Activated naive CD8-positive, alpha-beta T cell treated with anti-CD3 and anti-CD28 coated beads for 36 hours (primary cell): Measurements from ENCODE around the gene DLG2. TPM values are rescaled to one million over a fixed set of nuclear protein-coding genes. Genes with fewer than 3 reads are reported as not detected.
"Not testable (repeated sequence)": the region's sequence is repeated elsewhere in the genome, so short reads cannot be mapped to it uniquely, and the experiment has no call there.

Experiments used
- DNase-seq: peaks from one replicate; pipeline ENCODE4 v3.0.0; 2021
- H3K27ac Mint-ChIP-seq: one replicate; pipeline ENCODE4 v1.8.0; 2022; ENCODE audit warnings: mild to moderate bottlenecking, moderate library complexity, mixed read lengths
- H3K27me3 Mint-ChIP-seq: one replicate; pipeline ENCODE4 v1.8.0; 2022; ENCODE audit warnings: mild to moderate bottlenecking, mixed read lengths
- H3K36me3 Mint-ChIP-seq: one replicate; pipeline ENCODE4 v1.8.0; 2021; ENCODE audit warnings: mild to moderate bottlenecking, mixed read lengths
- H3K4me1 Mint-ChIP-seq: one replicate; pipeline ENCODE4 v1.8.0; 2021; ENCODE audit warnings: mixed read lengths
- H3K4me3 Mint-ChIP-seq: one replicate; pipeline ENCODE4 v1.8.0; 2022; ENCODE audit warnings: mild to moderate bottlenecking, moderate library complexity, mixed read lengths
- H3K9me3 Mint-ChIP-seq: one replicate; pipeline ENCODE4 v1.8.0; 2022; ENCODE audit warnings: mixed read lengths
- total RNA-seq, 2 experiments: library from RNA; stranded (reverse); gene quantifications; one replicate each; pipeline ENCODE4 v1.2.3, GENCODE V29; 2021

DLG2 gene
- total RNA-seq, 2 experiments from 2014 or later: 1.7 to 1.9 TPM

GRCh38 chr11:84384731-84385130 lies 1242.4 kb downstream of the DLG2 start:
- H3K4me1 Mint-ChIP-seq: no peaks in the 10 kb centered on the region
- no peak overlapping the region for H3K27ac Mint-ChIP-seq
- peak; percentile 9 for DNase-seq
- H3K9me3 Mint-ChIP-seq: no peaks in the 10 kb centered on the region
- H3K4me3 Mint-ChIP-seq: no peak overlapping the region
- H3K36me3 Mint-ChIP-seq: no peaks in the 10 kb centered on the region
- H3K27me3 Mint-ChIP-seq: no peaks in the 10 kb centered on the region

GRCh38 chr11:84383576-84383975 lies 1243.6 kb downstream of the DLG2 start:
- DNase-seq: no peak
- Mint-ChIP-seq H3K36me3 (no peaks in the 10 kb centered on the region), H3K27me3 (no peaks in the 10 kb centered on the region), H3K27ac (no peak overlapping the region), H3K9me3 (no peaks in the 10 kb centered on the region), H3K4me3 (no peak overlapping the region), H3K4me1 (no peaks in the 10 kb centered on the region)

- no peak for DNase-seq
- Mint-ChIP-seq H3K9me3 (no peaks in the 10 kb centered on the region), H3K4me3 (no peak overlapping the region), H3K4me1 (no peaks in the 10 kb centered on the region), H3K27me3 (no peaks in the 10 kb centered on the region), H3K36me3 (no peaks in the 10 kb centered on the region), H3K27ac (no peak overlapping the region)
Observed at GRCh38 chr11:84381666-84382065, 1245.5 kb downstream of the DLG2 start.

- Mint-ChIP-seq H3K27ac (no peak overlapping the region), H3K36me3 (no peaks in the 10 kb centered on the region), H3K9me3 (peaks cover 3% of the 10 kb centered on the region), H3K4me3 (no peak overlapping the region), H3K4me1 (no peaks in the 10 kb centered on the region), H3K27me3 (no peaks in the 10 kb centered on the region)
- no peak for DNase-seq
Observed at GRCh38 chr11:84372381-84372950, 1254.7 kb downstream of the DLG2 start.

- DNase-seq: no peak
- no peaks in the 10 kb centered on the region for H3K4me1 Mint-ChIP-seq
- no peak overlapping the region for H3K27ac Mint-ChIP-seq
- no peaks in the 10 kb centered on the region for H3K36me3 Mint-ChIP-seq
- H3K9me3 Mint-ChIP-seq: peaks cover 3% of the 10 kb centered on the region
- H3K27me3 Mint-ChIP-seq: no peaks in the 10 kb centered on the region
- H3K4me3 Mint-ChIP-seq: no peak overlapping the region
Observed at GRCh38 chr11:84358034-84358433, 1269.1 kb downstream of the DLG2 start.

GRCh38 chr11:84355911-84356310 lies 1271.2 kb downstream of the DLG2 start:
- no peaks in the 10 kb centered on the region for H3K36me3 Mint-ChIP-seq
- H3K27me3 Mint-ChIP-seq: no peaks in the 10 kb centered on the region
- H3K9me3 Mint-ChIP-seq: peaks cover 3% of the 10 kb centered on the region
- H3K4me1 Mint-ChIP-seq: no peaks in the 10 kb centered on the region
- H3K27ac Mint-ChIP-seq: no peak overlapping the region
- DNase-seq: no peak
- no peak overlapping the region for H3K4me3 Mint-ChIP-seq

- no peak overlapping the region for H3K4me3 Mint-ChIP-seq
- no peaks in the 10 kb centered on the region for H3K36me3 Mint-ChIP-seq
- DNase-seq: no peak
- no peak overlapping the region for H3K27ac Mint-ChIP-seq
- no peaks in the 10 kb centered on the region for H3K9me3 Mint-ChIP-seq
- H3K27me3 Mint-ChIP-seq: no peaks in the 10 kb centered on the region
- H3K4me1 Mint-ChIP-seq: no peaks in the 10 kb centered on the region
Observed at GRCh38 chr11:84345597-84345996, 1281.5 kb downstream of the DLG2 start.

GRCh38 chr11:84345027-84345426 lies 1282.1 kb downstream of the DLG2 start:
- DNase-seq: no peak
- Mint-ChIP-seq H3K27me3 (no peaks in the 10 kb centered on the region), H3K9me3 (no peaks in the 10 kb centered on the region), H3K4me3 (no peak overlapping the region), H3K36me3 (no peaks in the 10 kb centered on the region), H3K27ac (no peak overlapping the region), H3K4me1 (no peaks in the 10 kb centered on the region)

GRCh38 chr11:84339796-84340195 lies 1287.3 kb downstream of the DLG2 start:
- H3K9me3 Mint-ChIP-seq: peaks cover 10% of the 10 kb centered on the region
- no peaks in the 10 kb centered on the region for H3K27me3 Mint-ChIP-seq
- no peaks in the 10 kb centered on the region for H3K4me1 Mint-ChIP-seq
- H3K36me3 Mint-ChIP-seq: no peaks in the 10 kb centered on the region
- no peak overlapping the region for H3K4me3 Mint-ChIP-seq
- no peak for DNase-seq
- H3K27ac Mint-ChIP-seq: no peak overlapping the region

- H3K9me3 Mint-ChIP-seq: peaks cover 11% of the 10 kb centered on the region
- no peak for DNase-seq
- no peak overlapping the region for H3K27ac Mint-ChIP-seq
- no peaks in the 10 kb centered on the region for H3K4me1 Mint-ChIP-seq
- no peaks in the 10 kb centered on the region for H3K27me3 Mint-ChIP-seq
- no peaks in the 10 kb centered on the region for H3K36me3 Mint-ChIP-seq
- no peak overlapping the region for H3K4me3 Mint-ChIP-seq
Observed at GRCh38 chr11:84333221-84333620, 1293.9 kb downstream of the DLG2 start.

GRCh38 chr11:84322211-84322610 lies 1304.9 kb downstream of the DLG2 start:
- Mint-ChIP-seq H3K27me3 (no peaks in the 10 kb centered on the region), H3K9me3 (peaks cover 4% of the 10 kb centered on the region), H3K4me3 (no peak overlapping the region), H3K36me3 (no peaks in the 10 kb centered on the region), H3K4me1 (no peaks in the 10 kb centered on the region), H3K27ac (no peak overlapping the region)
- no peak for DNase-seq

- no peaks in the 10 kb centered on the region for H3K4me1 Mint-ChIP-seq
- no peak overlapping the region for H3K4me3 Mint-ChIP-seq
- peaks cover 4% of the 10 kb centered on the region for H3K9me3 Mint-ChIP-seq
- no peaks in the 10 kb centered on the region for H3K36me3 Mint-ChIP-seq
- DNase-seq: no peak
- no peaks in the 10 kb centered on the region for H3K27me3 Mint-ChIP-seq
- no peak overlapping the region for H3K27ac Mint-ChIP-seq
Observed at GRCh38 chr11:84319863-84320262, 1307.3 kb downstream of the DLG2 start.

GRCh38 chr11:84316866-84317555 lies 1310.1 kb downstream of the DLG2 start:
- no peaks in the 10 kb centered on the region for H3K27me3 Mint-ChIP-seq
- no peak overlapping the region for H3K27ac Mint-ChIP-seq
- no peak overlapping the region for H3K4me3 Mint-ChIP-seq
- DNase-seq: no peak
- no peaks in the 10 kb centered on the region for H3K4me1 Mint-ChIP-seq
- peaks cover 2% of the 10 kb centered on the region for H3K9me3 Mint-ChIP-seq
- no peaks in the 10 kb centered on the region for H3K36me3 Mint-ChIP-seq

- Mint-ChIP-seq H3K36me3 (no peaks in the 10 kb centered on the region), H3K4me1 (no peaks in the 10 kb centered on the region), H3K27ac (no peak overlapping the region), H3K9me3 (peaks cover 8% of the 10 kb centered on the region), H3K27me3 (no peaks in the 10 kb centered on the region), H3K4me3 (no peak overlapping the region)
- no peak for DNase-seq
Observed at GRCh38 chr11:84313830-84314359, 1313.2 kb downstream of the DLG2 start.

- H3K4me3 Mint-ChIP-seq: no peak overlapping the region
Observed at GRCh38 chr11:84310268-84310667, 1316.9 kb downstream of the DLG2 start.

GRCh38 chr11:84308491-84308890 lies 1318.7 kb downstream of the DLG2 start:
- DNase-seq, H3K9me3 Mint-ChIP-seq, H3K27me3 Mint-ChIP-seq, H3K4me3 Mint-ChIP-seq, H3K4me1 Mint-ChIP-seq, H3K36me3 Mint-ChIP-seq, H3K27ac Mint-ChIP-seq: not testable (repeated sequence)

More at GRCh38 chr11:84310268-84310667, 1316.9 kb downstream of the DLG2 start:
- Mint-ChIP-seq H3K4me1 (no peaks in the 10 kb centered on the region), H3K36me3 (peaks cover 3% of the 10 kb centered on the region), H3K27ac (no peak overlapping the region), H3K9me3 (peaks cover 8% of the 10 kb centered on the region), H3K27me3 (no peaks in the 10 kb centered on the region)
- DNase-seq: no peak
